Right cardiac atrium (tissue), 5 donors: ENCODE data around the gene ATXN1. TPM values are rescaled to one million over a fixed set of nuclear protein-coding genes. Genes with fewer than 3 reads are reported as not detected.
"Not testable (repeated sequence)": the region's sequence is repeated elsewhere in the genome, so short reads cannot be mapped to it uniquely, and the experiment has no call there.

Source experiments
- ATAC-seq, 2 donors: fragments of 200-7000 bp; cut with Tn5 transposase; one replicate each; pipeline versions ENCODE4 v1.8.0 to v1.9.1; 2020; ENCODE audit warnings: moderate library complexity in 2 of 2, mild to moderate bottlenecking in 1 of 2
- DNase-seq, 3 donors: peaks; one replicate each; pipeline ENCODE4 v3.0.0-alpha.2; 2020
- H3K27ac ChIP-seq: one replicate; pipeline ENCODE4 v1.5.1; 2013; ENCODE audit warnings: mild to moderate bottlenecking, low read length, control low read depth, moderate library complexity
- H3K27me3 ChIP-seq: one replicate; pipeline ENCODE4 v1.6.1; 2013; ENCODE audit not compliant: control insufficient read depth, insufficient read depth
- H3K4me1 ChIP-seq: one replicate; pipeline ENCODE4 v1.6.1; 2013; ENCODE audit warnings: low read length; ENCODE audit not compliant: control insufficient read depth, insufficient read depth
- H3K4me3 ChIP-seq: one replicate; pipeline ENCODE4 v1.5.1; 2013; ENCODE audit warnings: low read length, control low read depth
- H3K9me3 ChIP-seq: one replicate; pipeline ENCODE4 v1.6.1; 2013; ENCODE audit warnings: low read length; ENCODE audit not compliant: control insufficient read depth
- WGBS: extraction: QIAGEN DNeasy Blood & Tissue Kit; methylation state at CpG from one replicate; pipeline ENCODE4 v1.1.7; 2013; 5-methylcytosine and 5-hydroxymethylcytosine counted together
- intact Hi-C, 4 donors: fragments of 100-400 bp; cut with DNase I; formaldehyde crosslinking; loops; one replicate each; pipeline versions ENCODE4 v1.11.0 to v1.14.0; 2022 to 2023
- polyA plus RNA-seq: library from polyadenylated mRNA; stranded (reverse); fragments of 200-250 nt; gene quantifications from one replicate; pipeline ENCODE4 v1.2.3, GENCODE V29; 2013
- total RNA-seq, 4 donors: library from RNA; stranded (reverse); fragmentation: NEBNext Ultra II Directional; extraction: Animal tissue kit (Norgen Biotek cat#: 25700); gene quantifications; one replicate each; pipeline ENCODE4 v1.2.1, GENCODE V29; 2021
- donor health status: healthy with polysubstance abuse.
- donor health status: DM: no; HTN: yes; CAD: no.
- donor health status: DM: no; HTN: no; CAD: no.
- donor health status: DM: no; HTN: yes; CAD: no; lungs with severe emphysema.
- donor health status: DM: yes; HTN: yes; CAD: no.

ATXN1 gene
- total and polyA plus RNA-seq, 5 donors, result 11.8 to 50.7 (median 47.6) TPM

- no peak overlapping the region for H3K27ac ChIP-seq
- no peak overlapping the region for H3K4me3 ChIP-seq
- DNase-seq (no peak), ATAC-seq (no peak)
- H3K4me1 ChIP-seq, result peaks cover 8% of the 10 kb centered on the region
- intact Hi-C loops, result no loop called here
- no peaks in the 10 kb centered on the region for H3K9me3 ChIP-seq
- H3K27me3 ChIP-seq, result no peaks in the 10 kb centered on the region
- WGBS, result 87% methylated on average over 10 of the region's 10 CpGs
Observed at GRCh38 chr6:16274885-16275589, 486.2 kb downstream of the ATXN1 start.

GRCh38 chr6:16274483-16274882 is 486.8 kb downstream of the ATXN1 start:
- ATAC-seq (no peak), DNase-seq (no peak)
- Histone ChIP-seq H3K27me3 (no peaks in the 10 kb centered on the region), H3K9me3 (no peaks in the 10 kb centered on the region), H3K27ac (no peak overlapping the region), H3K4me3 (no peak overlapping the region), H3K4me1 (peaks cover 8% of the 10 kb centered on the region)
- intact Hi-C loops, result no loop called here
- whole genome bisulfite sequencing, result 73% methylated on average over 4 of the region's 4 CpGs

- ATAC-seq, result no peak
- H3K27me3 ChIP-seq, result no peaks in the 10 kb centered on the region
- intact Hi-C loops, result no loop called here
- H3K4me3 ChIP-seq, result no peak overlapping the region
- no peak overlapping the region for H3K27ac ChIP-seq
- H3K9me3 ChIP-seq, result no peaks in the 10 kb centered on the region
- WGBS, result 27% methylated on average over 1 of the region's 1 CpG
- DNase-seq, result no peak
- peaks cover 7% of the 10 kb centered on the region for H3K4me1 ChIP-seq
Observed at GRCh38 chr6:16273256-16273655, 488.0 kb downstream of the ATXN1 start.

GRCh38 chr6:16272201-16272600 is 489.1 kb downstream of the ATXN1 start:
- DNase-seq (no peak), ATAC-seq (no peak)
- H3K4me3 ChIP-seq, result no peak overlapping the region
- H3K4me1 ChIP-seq, result no peaks in the 10 kb centered on the region
- WGBS, result 56% methylated on average over 1 of the region's 1 CpG
- intact Hi-C loops, result no loop called here
- no peaks in the 10 kb centered on the region for H3K27me3 ChIP-seq
- no peaks in the 10 kb centered on the region for H3K9me3 ChIP-seq
- no peak overlapping the region for H3K27ac ChIP-seq

GRCh38 chr6:16271428-16271827 is 489.8 kb downstream of the ATXN1 start:
- DNase-seq (no peak), ATAC-seq (no peak)
- Histone ChIP-seq H3K27me3 (no peaks in the 10 kb centered on the region), H3K4me1 (no peaks in the 10 kb centered on the region), H3K9me3 (no peaks in the 10 kb centered on the region), H3K27ac (no peak overlapping the region), H3K4me3 (no peak overlapping the region)
- 97% methylated on average over 5 of the region's 5 CpGs for WGBS
- intact Hi-C loops, result no loop called here

GRCh38 chr6:16270178-16270794 is 491.0 kb downstream of the ATXN1 start:
- DNase-seq, result no peak
- intact Hi-C loops, result no loop called here
- Histone ChIP-seq H3K4me1 (no peaks in the 10 kb centered on the region), H3K27me3 (no peaks in the 10 kb centered on the region), H3K4me3 (no peak overlapping the region), H3K27ac (peak overlapping the region; percentile 53), H3K9me3 (no peaks in the 10 kb centered on the region)
- 61% methylated on average over 5 of the region's 5 CpGs for WGBS
- ATAC-seq, result peak; percentile 71

- intact Hi-C loops, H3K9me3 ChIP-seq, H3K4me1 ChIP-seq, DNase-seq, H3K27me3 ChIP-seq, H3K27ac ChIP-seq, ATAC-seq, H3K4me3 ChIP-seq: not testable (repeated sequence)
- WGBS, result 94% methylated on average over 7 of the region's 7 CpGs
Observed at GRCh38 chr6:16269442-16270070, 491.7 kb downstream of the ATXN1 start.

- intact Hi-C loops, result no loop called here
- peak in 1 of 2 donors; percentile 31 for ATAC-seq
- 90% methylated on average over 23 of the region's 23 CpGs for WGBS
Observed at GRCh38 chr6:16267428-16268263, 493.6 kb downstream of the ATXN1 start.

GRCh38 chr6:16265351-16266341 is 495.6 kb downstream of the ATXN1 start:
- Histone ChIP-seq H3K27ac (no peak overlapping the region), H3K27me3 (no peaks in the 10 kb centered on the region), H3K4me1 (no peaks in the 10 kb centered on the region), H3K9me3 (no peaks in the 10 kb centered on the region), H3K4me3 (no peak overlapping the region)
- ATAC-seq (peak; percentile 29 to 42), DNase-seq (no peak)
- 95% methylated on average over 31 of the region's 31 CpGs for WGBS
- intact Hi-C loops, result no loop called here

More at GRCh38 chr6:16267428-16268263, 493.6 kb downstream of the ATXN1 start:
- no peak overlapping the region for H3K4me3 ChIP-seq
- H3K9me3 ChIP-seq, result no peaks in the 10 kb centered on the region
- no peaks in the 10 kb centered on the region for H3K4me1 ChIP-seq
- no peak for DNase-seq
- H3K27me3 ChIP-seq, result no peaks in the 10 kb centered on the region
- H3K27ac ChIP-seq, result no peak overlapping the region

GRCh38 chr6:16264785-16265184 is 496.5 kb downstream of the ATXN1 start:
- Histone ChIP-seq H3K4me3 (no peak overlapping the region), H3K27ac (no peak overlapping the region), H3K9me3 (no peaks in the 10 kb centered on the region), H3K27me3 (no peaks in the 10 kb centered on the region), H3K4me1 (no peaks in the 10 kb centered on the region)
- ATAC-seq (no peak), DNase-seq (no peak)
- WGBS, result 79% methylated on average over 2 of the region's 2 CpGs
- intact Hi-C loops, result no loop called here
